Dedifferentiated amniotic fluid mesenchymal stem cell (primary cell): ENCODE measurements around the gene CATSPERD.

Experiments
- DNase-seq: peaks from one replicate; pipeline ENCODE4 v3.0.0-alpha.2; 2016; ENCODE audit errors: extremely low spot score

Gene CATSPERD

DNA sequence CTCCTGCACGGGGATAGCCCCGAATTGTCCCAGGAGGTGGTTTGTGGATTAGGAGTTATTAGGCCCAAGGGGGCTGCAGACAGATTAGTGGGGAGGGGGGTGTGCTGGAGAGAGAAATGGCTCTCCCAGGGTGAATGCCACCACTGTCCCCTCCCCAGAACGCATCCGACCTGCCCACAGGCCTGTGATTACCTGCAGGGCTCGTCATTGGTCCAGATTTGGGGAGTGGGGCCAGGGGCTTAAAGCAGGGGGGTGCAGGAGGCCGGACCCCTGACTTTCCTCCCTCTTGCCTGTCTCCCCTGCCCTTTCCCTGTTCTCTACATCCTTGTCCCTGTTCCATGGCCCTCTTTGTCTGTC, 85.7 kb downstream of the CATSPERD start:
- no peak for DNase-seq

DNA sequence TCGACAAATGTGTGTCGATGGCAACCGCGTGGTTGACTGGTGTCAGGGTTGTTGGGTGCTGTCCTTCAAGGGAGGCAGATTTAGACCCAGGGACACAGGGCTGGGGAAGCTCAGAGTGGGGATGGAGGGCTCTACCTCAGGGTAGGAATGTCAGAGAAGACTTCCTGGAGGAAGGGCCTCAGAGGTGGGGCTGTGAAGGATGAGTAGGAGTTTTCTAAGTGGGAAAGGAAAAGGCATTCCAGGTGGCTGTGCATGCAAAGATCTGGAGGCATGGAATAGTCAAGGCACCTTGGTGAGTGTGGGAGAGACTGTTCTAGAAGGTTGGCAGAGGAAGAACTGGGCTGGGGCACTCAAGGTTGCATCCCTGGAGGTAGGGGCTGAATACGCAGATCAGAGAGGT, 86.5 kb downstream of the CATSPERD start:
- no peak for DNase-seq

DNA sequence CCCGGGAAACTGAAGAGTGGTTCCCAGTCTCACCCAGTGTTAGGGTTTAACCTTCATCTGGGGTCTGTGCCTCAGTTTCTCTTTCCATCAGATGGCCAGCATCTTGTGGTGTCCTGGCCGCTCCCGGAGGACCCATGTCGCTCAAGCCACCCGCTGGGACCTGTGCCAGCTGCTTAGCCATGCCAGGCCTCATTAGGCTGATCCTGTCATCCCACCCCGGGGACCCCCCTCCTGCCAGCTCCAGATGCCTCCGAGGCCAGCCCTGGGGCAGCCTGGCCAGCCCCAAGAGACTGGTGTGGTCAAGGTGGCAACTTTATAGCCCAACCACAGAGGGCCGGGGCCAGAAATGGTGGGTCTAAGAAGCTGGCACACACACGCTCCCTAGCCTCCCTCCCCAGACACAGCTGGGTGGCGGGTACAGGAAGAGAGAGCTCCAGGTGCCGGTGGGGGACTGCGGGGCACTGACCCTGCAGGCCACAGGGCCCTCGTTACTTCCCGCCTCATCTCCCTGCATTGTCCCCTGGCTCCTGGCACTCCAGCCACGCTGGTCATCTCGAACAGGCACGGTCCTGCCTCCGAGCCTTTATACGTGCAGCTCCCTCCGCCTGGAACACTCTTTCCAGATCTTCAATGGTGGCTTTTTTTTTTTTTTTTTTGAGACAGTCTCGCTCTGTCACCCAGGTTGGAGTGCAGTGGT, 87.8 kb downstream of the CATSPERD start:
- no peak for DNase-seq

DNA sequence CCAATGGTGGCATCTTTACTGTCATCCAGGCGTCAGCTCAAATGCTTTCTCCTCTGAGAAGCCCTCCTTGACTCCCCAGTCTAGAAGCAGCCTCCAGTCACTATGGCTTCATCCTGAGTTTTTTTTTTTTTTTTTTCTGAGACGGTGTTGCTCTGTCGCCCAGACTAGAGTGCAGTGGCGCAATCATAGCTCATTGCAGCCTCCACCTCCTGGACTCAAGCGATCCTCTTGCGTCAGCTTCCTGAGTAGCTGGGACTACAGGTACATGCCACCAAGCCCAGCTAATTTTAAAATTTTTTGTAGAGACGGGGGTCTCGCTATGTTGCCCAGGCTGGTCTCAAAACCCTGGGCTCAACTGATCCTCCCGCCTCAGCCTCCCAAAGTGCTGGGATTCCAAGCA, 88.6 kb downstream of the CATSPERD start:
- no peak for DNase-seq

DNA sequence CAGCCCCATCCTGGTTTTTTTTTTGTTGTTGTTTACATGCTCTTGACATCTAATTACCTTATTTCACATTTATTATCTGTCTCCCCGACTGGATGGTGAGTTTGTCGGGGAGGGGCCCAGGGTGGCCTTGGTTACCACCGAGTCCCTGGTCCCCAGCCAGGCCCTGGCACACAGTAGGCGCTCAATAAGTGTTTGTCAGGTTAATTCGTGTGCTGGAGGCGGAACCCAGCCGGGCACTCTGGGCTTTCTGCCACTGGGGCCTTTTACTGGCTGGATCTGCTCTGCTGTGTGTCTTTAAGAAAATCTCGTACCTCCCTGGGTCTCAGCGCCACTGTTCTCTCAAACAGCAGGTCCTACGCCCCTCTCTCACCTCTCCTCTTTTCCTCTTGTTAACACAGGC, 89.0 kb downstream of the CATSPERD start:
- no peak for DNase-seq

DNA sequence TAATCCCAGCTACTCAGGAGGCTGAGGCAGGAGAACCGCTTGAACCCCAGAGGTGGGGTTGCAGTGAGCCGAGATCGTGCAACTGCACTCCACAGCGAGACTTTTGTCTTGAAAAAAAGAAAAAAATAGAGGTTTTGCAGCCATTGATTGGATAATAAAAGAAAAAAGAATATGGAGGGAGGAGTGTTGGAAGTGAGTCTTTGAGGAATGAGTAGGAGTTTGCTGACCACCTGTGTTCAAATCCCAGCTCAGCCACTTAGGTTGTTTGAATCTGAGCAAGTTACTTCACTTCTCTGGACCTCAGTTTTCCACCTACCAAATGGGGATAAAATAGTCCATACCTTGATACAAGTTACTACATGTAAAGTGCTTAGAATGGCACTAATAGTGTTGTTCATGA, 90.7 kb downstream of the CATSPERD start:
- no peak for DNase-seq

DNA sequence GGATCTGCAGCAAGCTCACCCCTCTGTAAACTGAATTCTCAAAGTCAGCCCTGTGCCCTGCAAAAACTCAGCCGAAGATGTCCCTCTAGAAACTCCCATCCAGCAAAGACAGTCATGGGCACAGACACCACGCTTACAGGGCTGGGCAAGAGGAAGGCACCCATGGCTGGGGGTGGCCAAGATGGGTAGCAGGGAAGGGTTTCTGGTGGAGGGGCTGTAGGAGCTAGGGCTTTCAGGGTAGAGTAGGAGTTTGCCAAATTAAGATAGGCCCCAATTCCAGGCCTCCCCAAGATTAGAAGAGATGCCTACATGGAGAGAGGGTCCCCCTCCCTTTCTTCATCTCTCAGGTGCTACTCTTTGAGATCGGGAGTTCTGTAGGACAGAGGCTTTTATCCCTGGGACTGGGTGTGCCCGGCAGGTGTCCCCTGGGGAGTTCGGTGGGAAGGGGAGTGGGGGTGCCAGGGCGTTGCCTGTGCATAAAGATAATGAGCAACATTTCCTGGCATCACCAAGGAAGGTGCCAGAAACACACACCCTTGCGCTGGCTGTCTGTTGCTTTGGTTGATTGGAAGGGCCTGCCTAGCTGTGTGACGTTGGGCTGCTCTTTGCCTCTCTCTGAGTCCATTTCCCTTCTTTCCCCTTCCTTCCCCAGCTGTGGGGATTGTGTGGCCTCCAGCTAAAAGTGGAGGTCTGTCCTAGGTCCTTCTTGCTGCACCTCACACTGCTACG, 93.8 kb downstream of the CATSPERD start:
- no peak for DNase-seq

DNA sequence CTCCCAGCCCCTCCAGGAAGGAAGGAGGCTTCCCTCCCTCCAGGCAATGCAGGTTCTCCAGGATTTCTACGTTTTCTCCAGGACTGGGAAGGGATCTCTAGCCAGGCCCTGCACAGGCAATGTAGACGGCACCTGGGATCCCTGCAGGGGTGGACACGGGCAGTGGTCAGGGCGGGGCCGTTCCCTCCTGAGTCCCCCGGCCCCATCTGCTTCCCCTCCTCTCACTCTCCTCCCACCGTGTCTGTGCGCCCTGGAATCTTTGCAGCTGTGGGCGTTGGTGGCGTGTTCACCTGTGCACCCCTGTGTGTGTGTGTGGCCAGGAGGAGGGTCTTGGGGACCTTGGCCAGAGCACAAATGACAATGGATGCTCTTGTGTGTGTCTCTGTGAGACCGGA, 94.4 kb downstream of the CATSPERD start:
- DNase-seq = no peak

DNA sequence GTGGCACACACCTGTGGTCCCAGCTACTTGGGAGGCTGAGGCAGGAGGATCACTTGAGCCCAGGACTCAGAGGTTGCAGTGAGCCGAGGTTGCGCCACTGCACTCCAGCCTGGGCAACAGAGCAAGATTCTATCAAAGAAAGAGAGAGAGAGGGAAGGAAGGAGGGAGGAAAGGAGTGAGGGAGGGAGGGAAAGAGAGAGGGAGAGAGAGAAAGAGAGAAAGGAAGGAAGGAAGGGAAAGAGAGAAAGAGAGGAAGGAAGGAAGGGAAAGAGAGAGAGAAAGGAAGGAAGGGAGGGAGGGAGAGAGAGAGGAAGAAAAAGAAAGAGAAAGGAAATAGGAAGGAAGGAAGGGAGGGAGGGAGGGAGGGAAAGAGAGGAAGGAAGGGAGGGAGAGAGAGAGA, 96.8 kb downstream of the CATSPERD start:
- no peak for DNase-seq

DNA sequence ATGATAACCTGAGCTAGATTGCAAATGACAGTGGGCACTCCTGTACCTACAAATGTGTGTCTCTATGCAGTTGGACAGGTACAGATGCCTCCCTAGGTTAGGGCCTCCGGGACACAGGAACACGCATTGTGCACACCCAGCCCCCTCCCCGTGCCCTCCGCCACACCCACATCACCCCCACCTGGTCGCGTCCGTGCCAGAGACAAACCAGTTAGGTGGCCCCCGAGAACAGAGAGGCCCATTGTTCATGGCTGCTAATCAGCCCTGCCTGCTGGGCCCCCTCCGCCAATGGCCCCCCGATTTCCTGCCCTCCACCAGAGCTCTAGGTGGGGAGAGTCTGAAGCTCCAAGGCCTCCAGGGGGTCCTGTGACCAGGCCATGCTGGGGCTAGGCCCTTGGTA, 98.2 kb downstream of the CATSPERD start:
- DNase-seq = no peak

DNA sequence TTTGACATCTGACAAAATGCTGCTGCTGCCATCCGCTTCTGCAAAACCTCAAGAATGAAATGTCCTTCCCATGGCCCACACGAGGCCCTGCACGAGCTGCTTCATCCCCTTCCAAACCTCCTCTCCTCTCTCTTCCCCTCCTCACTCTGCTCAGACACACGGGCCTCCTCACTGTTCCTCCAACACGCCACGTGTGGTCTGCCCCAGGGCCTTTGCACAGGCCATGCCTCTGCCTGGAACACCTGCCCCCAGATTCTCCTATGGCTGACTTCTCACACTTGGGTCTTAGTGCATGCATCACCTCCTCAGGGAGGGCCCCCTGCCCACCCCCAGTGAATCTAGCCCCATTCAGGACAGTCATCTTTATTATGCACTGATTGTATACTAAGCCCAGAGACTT, 100.3 kb downstream of the CATSPERD start:
- no peak for DNase-seq

DNA sequence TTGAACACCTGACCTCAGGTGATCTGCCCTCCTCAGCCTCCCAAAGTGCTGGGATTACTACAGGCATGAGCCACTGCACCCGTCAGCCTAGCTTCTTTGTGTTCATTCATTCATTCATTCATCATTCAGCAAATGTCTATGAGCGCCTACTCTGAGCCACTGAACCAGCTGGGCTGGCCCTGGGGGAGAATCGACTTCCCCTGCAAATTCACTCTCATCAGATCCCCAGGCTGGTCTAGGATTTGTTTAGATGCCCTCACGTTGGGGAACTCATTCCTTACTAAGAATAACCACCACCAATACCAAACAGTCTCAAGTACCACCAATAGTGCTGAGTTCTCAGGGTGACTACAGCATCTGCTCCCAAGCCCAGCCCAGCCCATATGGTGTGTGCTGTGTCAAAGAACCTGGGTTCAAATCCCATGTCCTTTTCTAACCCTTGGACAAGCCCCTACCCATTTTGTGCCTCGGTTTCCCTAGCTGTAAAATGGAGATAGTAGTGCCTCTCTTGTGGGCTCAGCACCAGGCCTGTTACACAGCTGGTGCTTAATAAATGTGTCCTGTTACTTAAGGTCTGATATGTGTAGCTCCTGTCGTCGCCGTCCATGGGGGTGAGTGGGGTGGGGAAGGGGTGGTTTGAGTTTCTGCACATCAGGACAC, 101.2 kb downstream of the CATSPERD start:
- no peak for DNase-seq

DNA sequence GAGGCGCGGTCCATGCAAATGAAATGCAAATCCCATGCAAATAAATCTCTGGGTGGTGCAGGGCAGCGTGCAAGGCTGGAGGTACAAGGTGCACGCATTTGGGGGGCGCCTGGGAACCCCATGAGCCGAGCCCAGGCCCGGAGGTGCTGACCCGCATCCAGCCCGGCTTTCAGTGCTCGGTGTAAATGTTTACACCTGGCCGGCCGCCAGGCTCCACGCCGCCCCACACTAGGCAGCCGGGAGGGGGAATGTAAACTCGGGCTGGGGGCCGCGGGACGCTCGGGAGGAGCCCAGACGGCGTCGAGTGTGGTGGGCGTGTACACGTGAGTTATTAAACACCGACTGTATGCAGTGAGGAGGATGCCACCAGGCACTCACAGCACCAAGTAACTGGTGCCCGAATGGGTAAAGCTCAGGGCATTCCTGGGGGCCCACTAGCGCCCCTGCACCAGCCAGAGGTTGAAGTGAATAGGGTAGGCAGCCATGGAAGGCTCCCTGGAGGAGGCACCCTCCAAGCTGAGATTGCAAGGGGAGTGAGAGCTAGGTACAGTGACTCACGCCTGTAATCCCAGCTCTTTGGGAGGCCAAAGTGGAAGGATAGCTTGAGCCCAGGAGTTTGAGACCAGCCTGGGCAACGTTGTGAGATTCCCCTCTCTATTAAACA, 101.9 kb downstream of the CATSPERD start:
- DNase-seq = no peak

DNA sequence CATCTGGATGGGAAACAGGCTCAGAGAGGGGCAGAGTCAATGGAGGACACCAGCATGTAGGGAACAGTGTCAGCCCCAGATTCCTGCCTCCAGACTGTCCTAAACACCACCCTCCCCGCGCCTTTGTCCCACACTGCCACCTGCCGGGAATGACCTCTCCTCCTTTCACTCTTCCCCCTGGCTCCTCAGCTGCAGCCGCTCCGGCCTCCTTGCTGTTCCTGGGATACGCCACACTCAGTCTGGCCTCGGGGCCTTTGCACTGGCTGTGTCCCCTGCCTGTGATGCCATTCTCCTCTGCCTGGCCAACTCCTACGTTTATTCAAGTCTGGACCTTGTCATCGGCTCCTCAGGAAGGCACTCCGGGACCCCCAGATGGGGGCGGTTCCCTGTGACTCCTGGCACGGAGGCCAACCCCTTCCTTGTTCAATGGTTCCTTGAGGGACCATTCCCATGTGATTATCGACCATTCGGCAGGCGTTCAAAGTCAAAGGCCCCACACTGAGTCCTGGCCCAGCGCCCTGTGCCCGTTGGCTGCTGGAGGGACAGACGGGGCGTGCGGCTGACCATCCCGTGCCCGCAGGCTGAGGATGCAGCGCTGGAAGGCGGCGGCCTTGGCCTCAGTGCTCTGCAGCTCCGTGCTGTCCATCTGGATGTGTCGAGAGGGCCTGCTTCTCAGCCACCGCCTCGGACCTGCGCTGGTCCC, 103.3 kb downstream of the CATSPERD start:
- no peak for DNase-seq

DNA sequence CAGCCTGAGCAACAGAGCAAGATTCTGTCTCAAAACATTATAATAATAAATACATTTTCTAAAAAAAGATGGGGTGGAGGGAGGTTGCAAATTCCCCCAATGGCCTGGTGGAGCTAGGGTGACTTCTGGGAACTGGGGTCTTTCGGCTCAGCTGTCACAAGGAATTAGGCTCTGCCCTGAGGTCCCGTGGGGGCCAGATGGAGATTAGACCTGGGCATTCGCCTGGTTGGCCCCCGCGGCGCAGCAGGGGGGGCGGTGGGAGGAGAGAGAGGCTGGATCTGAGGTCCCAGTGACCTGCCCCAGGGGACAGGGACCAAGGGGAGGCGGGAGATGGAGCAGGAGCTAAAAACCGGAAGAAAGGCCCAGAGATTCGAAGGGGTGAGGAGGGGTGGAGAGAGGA, 104.3 kb downstream of the CATSPERD start:
- DNase-seq = no peak

DNA sequence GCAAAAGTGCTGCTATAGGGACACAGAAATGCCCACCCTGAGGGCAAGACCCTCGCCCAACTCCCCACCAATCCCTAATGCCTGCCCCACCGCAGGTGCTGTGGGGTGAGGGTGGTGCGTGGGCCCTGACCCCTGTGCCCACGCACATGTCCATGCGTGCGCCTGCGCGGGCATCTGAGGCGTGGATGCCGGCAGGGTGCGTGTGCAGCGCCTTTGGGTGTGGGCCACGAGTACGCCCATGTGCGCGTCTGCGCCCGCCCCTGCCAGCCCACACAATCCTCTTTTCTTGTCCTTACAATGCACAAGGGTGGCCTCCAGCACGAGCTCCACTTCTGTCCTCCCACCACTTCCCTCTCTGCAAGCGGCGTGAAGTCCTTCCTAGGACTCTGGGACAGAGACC, 104.7 kb downstream of the CATSPERD start:
- no peak for DNase-seq

DNA sequence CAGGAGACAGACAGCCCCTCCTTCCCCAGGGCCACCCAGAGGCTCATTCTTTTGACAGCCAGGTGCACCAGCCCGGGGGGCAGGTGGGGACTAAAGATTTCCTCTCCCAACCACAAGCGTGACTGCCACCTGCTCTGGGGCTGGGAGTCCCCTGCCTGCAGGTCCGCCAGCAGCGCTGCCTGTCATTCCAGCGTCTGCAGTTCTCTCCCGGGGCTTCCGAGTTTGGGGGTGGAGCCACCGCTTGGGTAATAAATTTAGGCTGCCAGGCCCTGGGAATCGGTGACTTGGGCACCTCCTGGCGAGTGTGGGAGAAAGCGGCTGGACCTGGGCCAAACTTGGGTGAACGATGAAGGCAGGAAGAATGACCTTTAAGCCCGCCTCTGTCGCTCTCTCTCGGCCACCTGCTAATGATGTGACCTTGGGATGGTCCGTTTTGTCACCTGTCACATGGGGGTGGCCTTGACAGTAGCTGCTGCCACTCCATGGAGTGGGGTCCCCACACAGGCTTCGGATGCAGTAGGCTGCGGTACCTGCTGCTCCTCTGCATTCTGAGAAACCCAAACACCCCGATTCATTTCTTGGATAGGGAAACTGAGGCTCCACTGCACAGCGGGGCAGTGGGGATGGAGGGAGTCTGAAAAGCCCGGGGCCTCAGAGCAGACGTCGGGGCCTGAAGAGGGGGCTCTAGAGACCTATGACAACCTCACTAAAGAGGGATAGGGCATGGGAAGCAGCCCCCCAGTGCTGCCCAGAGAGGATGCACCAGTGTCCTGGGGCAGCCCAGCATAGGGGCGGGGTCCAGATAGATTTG, 106.3 kb downstream of the CATSPERD start:
- DNase-seq = no peak

DNA sequence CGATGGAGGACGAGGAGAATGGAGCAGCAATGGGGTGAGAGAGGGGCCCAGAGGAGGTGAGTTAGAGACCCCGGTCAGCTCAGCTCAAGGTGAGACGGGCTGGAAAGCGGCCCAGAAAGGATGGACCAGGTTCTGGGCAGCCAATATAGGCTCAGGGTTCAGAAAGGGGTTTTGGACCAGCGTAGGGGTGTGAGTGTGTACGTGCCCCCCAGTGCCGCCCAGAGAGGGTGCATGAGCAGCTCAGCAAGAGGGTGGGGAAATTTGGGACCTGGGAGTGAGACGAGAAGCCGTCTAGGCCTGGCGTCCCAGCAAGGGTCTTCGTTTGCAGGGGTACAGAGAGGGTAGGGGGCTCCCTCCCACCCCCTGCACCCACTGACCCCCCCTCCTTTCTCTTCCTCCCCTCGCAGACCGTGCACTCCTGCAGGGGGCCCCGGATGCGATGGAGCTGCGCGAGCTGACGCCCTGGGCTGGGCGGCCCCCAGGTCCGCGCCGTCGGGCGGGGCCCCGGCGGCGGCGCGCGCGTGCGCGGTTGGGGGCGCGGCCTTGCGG, 107.0 kb downstream of the CATSPERD start:
- DNase-seq = no peak

DNA sequence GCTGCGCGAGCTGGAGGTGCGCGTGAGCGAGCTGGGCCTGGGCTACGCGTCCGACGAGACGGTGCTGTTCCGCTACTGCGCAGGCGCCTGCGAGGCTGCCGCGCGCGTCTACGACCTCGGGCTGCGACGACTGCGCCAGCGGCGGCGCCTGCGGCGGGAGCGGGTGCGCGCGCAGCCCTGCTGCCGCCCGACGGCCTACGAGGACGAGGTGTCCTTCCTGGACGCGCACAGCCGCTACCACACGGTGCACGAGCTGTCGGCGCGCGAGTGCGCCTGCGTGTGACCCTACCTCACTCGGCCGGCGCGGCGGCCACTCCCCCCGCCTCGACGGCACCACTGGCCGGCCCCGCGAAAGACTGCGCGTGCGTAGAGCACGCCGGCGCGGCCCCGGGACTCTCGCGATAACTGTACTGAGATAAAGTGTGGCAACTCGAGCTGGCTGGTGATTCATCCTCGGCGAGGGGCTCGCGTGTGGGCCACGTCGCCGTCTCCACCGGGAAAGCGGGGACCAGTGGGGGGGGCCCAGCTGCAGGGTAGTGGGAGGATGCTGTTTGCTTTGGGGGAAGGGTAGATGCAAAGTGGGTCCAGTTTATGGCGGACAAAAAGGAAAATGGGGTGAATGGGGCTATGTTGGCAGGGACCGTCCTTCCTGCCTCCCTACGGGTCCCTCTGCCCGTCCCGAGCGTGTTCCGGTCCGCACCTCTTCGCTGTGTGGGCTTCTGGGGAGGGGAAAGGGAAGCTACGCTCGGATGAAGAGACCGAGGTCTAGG, 107.6 kb downstream of the CATSPERD start:
- no peak for DNase-seq
